ENCODE data around the gene SKI.

- TF ChIP-seq, protein P1, sequence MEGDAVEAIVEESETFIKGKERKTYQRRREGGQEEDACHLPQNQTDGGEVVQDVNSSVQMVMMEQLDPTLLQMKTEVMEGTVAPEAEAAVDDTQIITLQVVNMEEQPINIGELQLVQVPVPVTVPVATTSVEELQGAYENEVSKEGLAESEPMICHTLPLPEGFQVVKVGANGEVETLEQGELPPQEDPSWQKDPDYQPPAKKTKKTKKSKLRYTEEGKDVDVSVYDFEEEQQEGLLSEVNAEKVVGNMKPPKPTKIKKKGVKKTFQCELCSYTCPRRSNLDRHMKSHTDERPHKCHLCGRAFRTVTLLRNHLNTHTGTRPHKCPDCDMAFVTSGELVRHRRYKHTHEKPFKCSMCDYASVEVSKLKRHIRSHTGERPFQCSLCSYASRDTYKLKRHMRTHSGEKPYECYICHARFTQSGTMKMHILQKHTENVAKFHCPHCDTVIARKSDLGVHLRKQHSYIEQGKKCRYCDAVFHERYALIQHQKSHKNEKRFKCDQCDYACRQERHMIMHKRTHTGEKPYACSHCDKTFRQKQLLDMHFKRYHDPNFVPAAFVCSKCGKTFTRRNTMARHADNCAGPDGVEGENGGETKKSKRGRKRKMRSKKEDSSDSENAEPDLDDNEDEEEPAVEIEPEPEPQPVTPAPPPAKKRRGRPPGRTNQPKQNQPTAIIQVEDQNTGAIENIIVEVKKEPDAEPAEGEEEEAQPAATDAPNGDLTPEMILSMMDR (IDR thresholded peaks at IDR 0.05; ENCODE audit: poor library complexity), result no peak
- TF ChIP-seq EZH2 (IDR thresholded peaks at IDR 0.05; ENCODE audit: borderline replicate concordance) (no peak), EZH2phosphoT487 (IDR thresholded peaks at IDR 0.05; ENCODE audit: low read depth, severe bottlenecking, unreplicated experiment) (no peak)
These were observed 84.0 kb downstream of the SKI start for GRCh38 chr1:2312160-2312514.
